ENCODE results near the gene CCIN. TPM values are rescaled to one million over a fixed set of nuclear protein-coding genes. Genes with fewer than 3 reads are reported as not detected.
"Not testable (repeated sequence)": the region's sequence is repeated elsewhere in the genome, so short reads cannot be mapped to it uniquely, and the experiment has no call there.

Gene CCIN
- total RNA-seq, 1 donor from 2014 or later: not detected

GRCh38 chr9:36154331-36154952 lies 14.7 kb upstream of the CCIN start:
- DNase-seq (ENCODE audit: extremely low spot score, unreplicated experiment): no peak
- H3K4me3 Mint-ChIP-seq (ENCODE audit: unreplicated experiment): peak overlapping the region; percentile 16
- no peak for TF ChIP-seq CTCF (IDR thresholded peaks at IDR 0.05)
- no peaks in the 10 kb centered on the region for H3K9me3 Mint-ChIP-seq (ENCODE audit: unreplicated experiment)
- peaks cover 33% of the 10 kb centered on the region for H3K4me1 Mint-ChIP-seq (ENCODE audit: unreplicated experiment)
- H3K27me3 Mint-ChIP-seq (ENCODE audit: unreplicated experiment): no peaks in the 10 kb centered on the region
- H3K36me3 Mint-ChIP-seq (ENCODE audit: unreplicated experiment): peaks cover 7% of the 10 kb centered on the region
- peak overlapping the region; percentile 88 for H3K27ac Mint-ChIP-seq (ENCODE audit: unreplicated experiment)

- H3K36me3 Mint-ChIP-seq (ENCODE audit: unreplicated experiment): peaks cover 4% of the 10 kb centered on the region
- no peak overlapping the region for H3K4me3 Mint-ChIP-seq (ENCODE audit: unreplicated experiment)
- no peak overlapping the region for H3K27ac Mint-ChIP-seq (ENCODE audit: unreplicated experiment)
- H3K9me3 Mint-ChIP-seq (ENCODE audit: unreplicated experiment): no peaks in the 10 kb centered on the region
- TF ChIP-seq CTCF (IDR thresholded peaks at IDR 0.05): no peak
- H3K4me1 Mint-ChIP-seq (ENCODE audit: unreplicated experiment): peaks cover 30% of the 10 kb centered on the region
- DNase-seq (ENCODE audit: extremely low spot score, unreplicated experiment): no peak
- no peaks in the 10 kb centered on the region for H3K27me3 Mint-ChIP-seq (ENCODE audit: unreplicated experiment)
These were observed 13.1 kb upstream of the CCIN start for GRCh38 chr9:36156116-36156515.

- no peak for DNase-seq (ENCODE audit: extremely low spot score, unreplicated experiment)
- no peaks in the 10 kb centered on the region for H3K9me3 Mint-ChIP-seq (ENCODE audit: unreplicated experiment)
- no peaks in the 10 kb centered on the region for H3K27me3 Mint-ChIP-seq (ENCODE audit: unreplicated experiment)
- H3K4me1 Mint-ChIP-seq (ENCODE audit: unreplicated experiment): peaks cover 39% of the 10 kb centered on the region
- peaks cover 4% of the 10 kb centered on the region for H3K36me3 Mint-ChIP-seq (ENCODE audit: unreplicated experiment)
- H3K4me3 Mint-ChIP-seq (ENCODE audit: unreplicated experiment): no peak overlapping the region
- H3K27ac Mint-ChIP-seq (ENCODE audit: unreplicated experiment): peak overlapping the region; percentile 69
- TF ChIP-seq CTCF (IDR thresholded peaks at IDR 0.05): no peak
These were observed 11.1 kb upstream of the CCIN start for GRCh38 chr9:36158122-36158521.

GRCh38 chr9:36158917-36159316 lies 10.3 kb upstream of the CCIN start:
- Mint-ChIP-seq H3K36me3 (ENCODE audit: unreplicated experiment) (peaks cover 4% of the 10 kb centered on the region), H3K27me3 (ENCODE audit: unreplicated experiment) (no peaks in the 10 kb centered on the region), H3K27ac (ENCODE audit: unreplicated experiment) (no peak overlapping the region), H3K4me3 (ENCODE audit: unreplicated experiment) (no peak overlapping the region), H3K4me1 (ENCODE audit: unreplicated experiment) (peaks cover 44% of the 10 kb centered on the region), H3K9me3 (ENCODE audit: unreplicated experiment) (no peaks in the 10 kb centered on the region)
- TF ChIP-seq CTCF (IDR thresholded peaks at IDR 0.05): no peak
- DNase-seq (ENCODE audit: extremely low spot score, unreplicated experiment): no peak

- not testable (repeated sequence) for H3K27ac Mint-ChIP-seq (ENCODE audit: unreplicated experiment); H3K9me3 Mint-ChIP-seq (ENCODE audit: unreplicated experiment); H3K27me3 Mint-ChIP-seq (ENCODE audit: unreplicated experiment); H3K4me3 Mint-ChIP-seq (ENCODE audit: unreplicated experiment); DNase-seq (ENCODE audit: extremely low spot score, unreplicated experiment); H3K36me3 Mint-ChIP-seq (ENCODE audit: unreplicated experiment)
- peaks cover 42% of the 10 kb centered on the region for H3K4me1 Mint-ChIP-seq (ENCODE audit: unreplicated experiment)
These were observed 9.7 kb upstream of the CCIN start for GRCh38 chr9:36159509-36159908.

GRCh38 chr9:36160126-36160525 lies 9.1 kb upstream of the CCIN start:
- H3K27ac Mint-ChIP-seq (ENCODE audit: unreplicated experiment): peak overlapping the region; percentile 71
- H3K27me3 Mint-ChIP-seq (ENCODE audit: unreplicated experiment); H3K4me3 Mint-ChIP-seq (ENCODE audit: unreplicated experiment); H3K9me3 Mint-ChIP-seq (ENCODE audit: unreplicated experiment); DNase-seq (ENCODE audit: extremely low spot score, unreplicated experiment); H3K36me3 Mint-ChIP-seq (ENCODE audit: unreplicated experiment): not testable (repeated sequence)
- peaks cover 42% of the 10 kb centered on the region for H3K4me1 Mint-ChIP-seq (ENCODE audit: unreplicated experiment)
